GM23338 (cell line): ENCODE data around the gene FHIT.

Source experiments
- CTCF ChIP-seq, 2 experiments: fragments of 200-600 bp in 1 of 2; sonication (generic) in 1 of 2; conservative IDR thresholded peaks; 2 replicates each; pipeline versions ENCODE4 v1.5.1 to v1.6.1; 2016 to 2017; ENCODE audit warnings: antibody characterized with exemption in 2 of 2, low read depth in 2 of 2, mild to moderate bottlenecking in 2 of 2, moderate library complexity in 1 of 2
- EZH2phosphoT487 ChIP-seq: fragments of 200-600 bp; sonication (generic); IDR thresholded peaks from one replicate; pipeline ENCODE4 v1.8.1; 2018; ENCODE audit warnings: antibody characterized with exemption; ENCODE audit not compliant: unreplicated experiment
- POLR2AphosphoS5 ChIP-seq: IDR thresholded peaks from 2 replicates; pipeline ENCODE4 v1.6.1; 2016; ENCODE audit warnings: antibody characterized with exemption, low read depth
- REST ChIP-seq: IDR thresholded peaks from one replicate; pipeline ENCODE4 v1.6.1; 2018; ENCODE audit warnings: antibody characterized with exemption; ENCODE audit not compliant: unreplicated experiment
- ZNF114 ChIP-seq: fragments of 250-450 bp; sonication (Bioruptor Pico); IDR thresholded peaks from 2 replicates; pipeline ENCODE4 v1.5.0; 2020; ENCODE audit warnings: mild to moderate bottlenecking, moderate library complexity

DNA sequence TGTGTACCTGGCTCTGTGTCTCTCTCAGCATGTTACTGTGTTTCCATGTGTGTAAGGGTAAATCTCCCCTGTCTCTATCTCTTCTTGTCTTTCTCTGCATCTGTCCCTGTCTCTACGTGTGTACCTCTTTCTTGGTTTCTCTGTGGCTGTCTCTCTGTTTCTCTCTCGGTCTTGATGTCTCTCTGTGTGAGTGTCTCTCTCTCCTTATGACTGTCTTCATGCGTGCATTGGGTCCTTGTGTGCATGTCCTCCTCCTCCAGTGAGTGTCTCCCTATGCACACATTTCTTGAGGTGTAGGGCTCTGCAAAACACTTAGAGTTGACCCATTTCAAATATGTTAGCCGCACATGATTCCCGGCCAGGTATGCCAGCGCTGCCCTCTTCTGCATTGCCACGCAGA lies 1298.1 kb downstream of the FHIT start:
- TF ChIP-seq REST (no peak), CTCF (conservative IDR thresholded peaks at IDR 0.05; ENCODE audit: low read depth in 2 of 2) (no peak), EZH2phosphoT487 (no peak), POLR2AphosphoS5 (no peak), ZNF114 (CRISPR knock-in tag) (no peak)
